Loucy (cell line): Measurements from ENCODE around the gene PTPRQ.

Experiments
- H2AFZ ChIP-seq: fragments of 200-600 bp; sonication (generic); 2 replicates; pipeline ENCODE4 v1.6.0; 2016; ENCODE audit warnings: antibody characterized with exemption, mild to moderate bottlenecking, low read length, moderate library complexity
- H3F3A ChIP-seq: fragments of 200-600 bp; 2 replicates; pipeline ENCODE4 v1.6.0; 2016; ENCODE audit warnings: antibody characterized with exemption, low read depth, mild to moderate bottlenecking
- H3K27me3 ChIP-seq: fragments of 200-600 bp; sonication (generic); 2 replicates; pipeline ENCODE4 v1.6.1; 2014; ENCODE audit warnings: low read length, mild to moderate bottlenecking; ENCODE audit not compliant: insufficient read depth, poor library complexity, severe bottlenecking
- H3K36me3 ChIP-seq: fragments of 200-600 bp; sonication (generic); 2 replicates; pipeline ENCODE4 v1.6.1; 2016; ENCODE audit warnings: low read length; ENCODE audit not compliant: insufficient read depth
- H3K4me1 ChIP-seq: fragments of 200-600 bp; sonication (generic); 2 replicates; pipeline ENCODE4 v1.5.1; 2014; ENCODE audit warnings: low read length, mild to moderate bottlenecking; ENCODE audit not compliant: insufficient read depth, poor library complexity, severe bottlenecking
- H3K4me2 ChIP-seq: fragments of 200-600 bp; sonication (generic); 2 replicates; pipeline ENCODE4 v1.6.0; 2014; ENCODE audit warnings: antibody characterized with exemption, low read length, low read depth, mild to moderate bottlenecking; ENCODE audit not compliant: poor library complexity, severe bottlenecking
- H3K4me3 ChIP-seq: fragments of 200-600 bp; sonication (generic); 2 replicates; pipeline ENCODE4 v1.5.1; 2014; ENCODE audit warnings: low read length, mild to moderate bottlenecking, mixed read lengths; ENCODE audit not compliant: poor library complexity, severe bottlenecking
- H3K79me2 ChIP-seq: fragments of 200-600 bp; sonication (generic); 2 replicates; pipeline ENCODE4 v1.6.1; 2014; ENCODE audit warnings: low read length; ENCODE audit not compliant: insufficient read depth
- H3K9ac ChIP-seq: fragments of 200-600 bp; sonication (generic); 2 replicates; pipeline ENCODE4 v1.6.0; 2014; ENCODE audit warnings: mild to moderate bottlenecking, low read depth, low read length, moderate library complexity; ENCODE audit not compliant: poor library complexity, severe bottlenecking
- H3K9me2 ChIP-seq: fragments of 200-600 bp; sonication (generic); replicated peaks from 2 replicates; pipeline ENCODE4 v1.6.1; 2016; ENCODE audit warnings: low read depth, low read length, mixed read lengths
- H3K9me3 ChIP-seq: fragments of 200-600 bp; sonication (generic); 2 replicates; pipeline ENCODE4 v1.6.1; 2014; ENCODE audit warnings: mild to moderate bottlenecking, antibody characterized with exemption, low read length, low read depth; ENCODE audit not compliant: insufficient read depth
- H4K20me1 ChIP-seq: fragments of 200-600 bp; sonication (generic); 2 replicates; pipeline ENCODE4 v1.6.0; 2014; ENCODE audit warnings: antibody characterized with exemption, low read length, mild to moderate bottlenecking; ENCODE audit not compliant: insufficient read depth, poor library complexity, severe bottlenecking
- CTCF ChIP-seq: fragments of 200-600 bp; sonication (generic); conservative IDR thresholded peaks from 2 replicates; pipeline ENCODE4 v1.5.1; 2014; ENCODE audit warnings: mild to moderate bottlenecking, antibody characterized with exemption, low read length
- EZH2phosphoT487 ChIP-seq: fragments of 200-600 bp; IDR thresholded peaks from 2 replicates; pipeline ENCODE4 v1.6.1; 2018; ENCODE audit warnings: antibody characterized with exemption, mild to moderate bottlenecking, moderate library complexity, borderline replicate concordance

Gene PTPRQ

GRCh38 chr12:80648881-80649280 is 204.8 kb downstream of the PTPRQ start:
- H3K27me3 ChIP-seq, result no peaks in the 10 kb centered on the region
- H2AFZ ChIP-seq, result no peak overlapping the region
- H3F3A ChIP-seq, result no peaks in the 10 kb centered on the region
- H3K4me2 ChIP-seq, result no peak overlapping the region
- H3K9me2 ChIP-seq, result no peaks in the 10 kb centered on the region
- no peaks in the 10 kb centered on the region for H3K36me3 ChIP-seq
- no peaks in the 10 kb centered on the region for H4K20me1 ChIP-seq
- no peaks in the 10 kb centered on the region for H3K9me3 ChIP-seq
- H3K4me1 ChIP-seq, result no peaks in the 10 kb centered on the region
- no peaks in the 10 kb centered on the region for H3K79me2 ChIP-seq
- no peak overlapping the region for H3K9ac ChIP-seq
- no peak overlapping the region for H3K4me3 ChIP-seq
- TF ChIP-seq CTCF (no peak), EZH2phosphoT487 (no peak)

- no peaks in the 10 kb centered on the region for H3K79me2 ChIP-seq
These were observed 211.7 kb downstream of the PTPRQ start for GRCh38 chr12:80655751-80656150.

GRCh38 chr12:80659512-80660063 is 215.6 kb downstream of the PTPRQ start:
- Histone ChIP-seq H3K4me3 (no peak overlapping the region), H4K20me1 (no peaks in the 10 kb centered on the region), H2AFZ (no peak overlapping the region), H3K36me3 (no peaks in the 10 kb centered on the region), H3K9me3 (no peaks in the 10 kb centered on the region), H3K27me3 (no peaks in the 10 kb centered on the region), H3K4me1 (no peaks in the 10 kb centered on the region), H3F3A (no peaks in the 10 kb centered on the region), H3K9ac (no peak overlapping the region), H3K4me2 (no peak overlapping the region), H3K9me2 (0 out of 2 replicates have a peak, but pooled peaks cover 6% of the 10 kb centered on the region), H3K79me2 (no peaks in the 10 kb centered on the region)
- TF ChIP-seq EZH2phosphoT487 (no peak), CTCF (no peak)

More at GRCh38 chr12:80655751-80656150, 211.7 kb downstream of the PTPRQ start:
- no peaks in the 10 kb centered on the region for H3K36me3 ChIP-seq
- H3K27me3 ChIP-seq, result no peaks in the 10 kb centered on the region
- no peaks in the 10 kb centered on the region for H3K9me3 ChIP-seq
- no peaks in the 10 kb centered on the region for H4K20me1 ChIP-seq
- H3K9me2 ChIP-seq, result 0 out of 2 replicates have a peak, but pooled peaks cover 6% of the 10 kb centered on the region
- no peaks in the 10 kb centered on the region for H3K4me1 ChIP-seq
- H3K4me2 ChIP-seq, result no peak overlapping the region
- H3K4me3 ChIP-seq, result no peak overlapping the region
- TF ChIP-seq EZH2phosphoT487, result no peak
- no peak for TF ChIP-seq CTCF
- H3F3A ChIP-seq, result no peaks in the 10 kb centered on the region
- no peak overlapping the region for H3K9ac ChIP-seq
- H2AFZ ChIP-seq, result no peak overlapping the region
